Skin epidermis (tissue), 12 donors: Measurements from ENCODE around the gene ARG2.
A peak's percentile ranks its signal among the peaks of the same experiment; 100 is the strongest.

ENCODE experiments used
- H3K27ac ChIP-seq, 21 experiments: fragments of 200-600 bp; sonication (generic) in 11 of 21; one replicate each; pipeline ENCODE4 v1.5.0; 2020; ENCODE audit warnings: mild to moderate bottlenecking in 3 of 21, inconsistent platforms in 2 of 21, moderate library complexity in 2 of 21
- H3K4me3 ChIP-seq, 7 experiments: fragments of 200-600 bp; sonication (generic) in 2 of 7; one replicate each; pipeline ENCODE4 v1.5.0; 2020; ENCODE audit warnings: inconsistent platforms in 2 of 7, mild to moderate bottlenecking in 2 of 7, moderate library complexity in 1 of 7

The ARG2 gene

DNA sequence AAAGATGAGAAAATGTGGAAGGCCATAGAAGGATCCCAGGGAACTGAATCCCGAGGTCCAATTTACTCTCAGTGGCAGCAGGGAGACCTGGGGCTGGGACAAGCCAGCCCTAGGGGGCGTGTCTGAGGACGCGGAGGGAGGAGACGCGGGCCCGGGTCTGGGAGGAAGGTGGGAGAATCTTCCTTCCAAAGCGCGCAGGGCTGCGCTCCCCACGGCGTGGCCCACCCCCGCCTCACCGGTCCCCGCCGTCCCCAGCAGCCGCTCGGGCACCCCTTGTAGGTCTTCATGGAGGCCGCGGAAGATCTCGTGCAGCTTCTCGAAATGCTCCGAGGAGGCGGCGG is 54.4 kb downstream of the ARG2 start:
- H3K4me3 ChIP-seq: peak overlapping the region; percentile 72 to 100 (median 97)
- H3K27ac ChIP-seq: peak overlapping the region; percentile 76 to 100 (median 100)

DNA sequence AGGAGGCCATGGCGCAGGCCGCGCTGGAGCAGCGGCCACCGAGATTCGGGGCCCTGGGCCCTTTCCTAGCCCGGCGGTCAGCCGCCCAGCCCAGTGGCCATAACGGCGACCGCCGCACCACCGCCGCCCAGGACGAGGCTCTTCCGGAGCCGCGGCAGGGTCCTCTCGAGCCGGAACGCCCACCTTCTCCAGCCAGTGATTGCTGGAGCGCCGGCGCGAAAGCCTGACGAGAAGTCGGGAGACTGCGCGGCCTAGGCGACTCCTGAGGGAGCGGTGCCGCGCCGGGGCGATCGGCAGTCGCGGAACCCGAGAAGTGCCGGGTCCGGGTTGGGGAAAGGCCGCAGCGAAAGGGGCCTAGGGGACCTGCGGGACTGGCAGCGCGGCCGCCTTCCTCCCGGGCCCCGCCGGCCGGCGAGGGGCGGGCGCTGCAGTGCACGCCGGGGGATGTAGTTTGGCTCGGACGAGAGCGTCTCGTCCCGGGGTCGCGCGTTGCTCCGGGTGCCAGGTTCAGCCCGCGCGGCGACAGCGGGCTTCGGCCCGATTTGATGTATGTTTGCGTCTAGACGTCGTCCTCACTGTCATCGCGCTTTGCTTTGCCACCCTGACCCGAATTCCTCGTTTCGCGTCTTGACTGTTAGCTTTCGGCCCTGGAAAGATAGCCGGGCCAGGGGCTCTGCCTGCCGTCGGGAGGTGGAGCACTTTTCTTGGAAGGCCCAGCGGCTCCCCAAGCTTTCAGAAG is 54.9 kb downstream of the ARG2 start, which contains the start of gene VTI1B:
VTI1B (minus strand) TSS at position 153 of the 739 bp plus-strand sequence; CDS start at position 10, 143 bp downstream.
- H3K27ac ChIP-seq: peak within 1 kb of the TSS; percentile 76 to 100 (median 100)
- H3K4me3 ChIP-seq: peak within 1 kb of the TSS; percentile 72 to 100 (median 97)

- H3K4me3 ChIP-seq: peak overlapping the region; percentile 72 to 100 (median 97)
- H3K27ac ChIP-seq: peak overlapping the region in 20 of 21 experiments; percentile 97 to 100 (median 100)
Measured at GRCh38 chr14:67675219-67675582, 55.5 kb downstream of the ARG2 start.

DNA sequence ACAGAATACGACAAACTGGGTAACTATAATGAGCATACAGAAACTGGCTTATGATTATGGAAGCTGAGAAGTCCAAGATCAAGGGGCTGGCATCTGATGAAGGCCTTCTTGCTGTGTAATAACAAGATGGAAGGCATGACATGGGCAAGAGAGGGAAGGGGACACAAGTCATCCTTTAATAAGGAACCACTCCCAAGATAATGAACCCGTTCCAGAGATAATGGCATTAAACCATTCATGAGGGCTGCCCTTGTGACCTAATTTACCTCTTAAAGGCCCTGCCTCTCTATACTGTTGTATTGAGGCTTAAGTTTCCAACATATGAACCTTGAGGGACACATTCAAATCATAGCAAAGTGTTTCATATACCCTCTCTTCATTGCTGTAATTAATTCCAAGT is 59.3 kb downstream of the ARG2 start:
- Histone ChIP-seq H3K27ac (no peak overlapping the region), H3K4me3 (no peak overlapping the region)

- peak overlapping the region in 4 of 21 experiments; percentile 3 to 43 (median 30) for H3K27ac ChIP-seq
- H3K4me3 ChIP-seq: no peak overlapping the region
Measured at GRCh38 chr14:67680121-67680602, 60.4 kb downstream of the ARG2 start.

- Histone ChIP-seq H3K27ac (peak overlapping the region in 3 of 21 experiments; percentile 3 to 31 (median 25)), H3K4me3 (no peak overlapping the region)
Measured at GRCh38 chr14:67680941-67681340, 61.2 kb downstream of the ARG2 start.

GRCh38 chr14:67683842-67684241 is 64.1 kb downstream of the ARG2 start:
- H3K27ac ChIP-seq: no peak overlapping the region
- H3K4me3 ChIP-seq: no peak overlapping the region

- Histone ChIP-seq H3K4me3 (no peak overlapping the region), H3K27ac (no peak overlapping the region)
Measured at GRCh38 chr14:67690011-67690410, 70.3 kb downstream of the ARG2 start.

DNA sequence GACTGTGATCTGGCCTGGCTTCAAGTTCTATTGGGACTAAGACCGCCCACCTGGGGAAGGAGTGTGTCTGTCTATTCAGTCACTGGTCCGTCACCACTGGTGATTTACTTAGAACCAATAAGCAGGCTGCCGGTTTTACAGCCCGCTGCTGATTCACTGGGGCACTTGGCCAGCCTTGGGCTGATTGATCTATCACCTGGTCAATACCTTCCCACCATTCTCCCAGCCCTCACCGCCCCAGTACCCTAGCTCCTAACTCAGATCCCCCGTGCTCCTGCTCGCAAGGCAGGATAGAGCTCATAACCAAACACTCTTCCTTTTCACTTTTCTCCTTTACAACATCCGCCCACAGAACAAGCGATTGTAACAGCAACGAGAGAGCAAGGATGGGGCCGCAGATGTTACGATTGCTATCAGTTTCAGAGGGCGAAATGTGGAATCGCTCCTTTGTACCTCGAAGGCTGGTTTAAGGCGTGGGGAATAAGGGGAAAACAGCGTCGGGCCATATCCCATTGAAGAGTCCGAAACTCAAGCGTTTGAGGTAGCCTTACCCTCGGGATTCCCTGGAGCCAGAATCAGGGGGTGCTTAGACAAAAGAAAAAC is 75.2 kb downstream of the ARG2 start:
- Histone ChIP-seq H3K27ac (peak overlapping the region in 20 of 21 experiments; percentile 39 to 91 (median 82)), H3K4me3 (peak overlapping the region; percentile 57 to 96 (median 89))

DNA sequence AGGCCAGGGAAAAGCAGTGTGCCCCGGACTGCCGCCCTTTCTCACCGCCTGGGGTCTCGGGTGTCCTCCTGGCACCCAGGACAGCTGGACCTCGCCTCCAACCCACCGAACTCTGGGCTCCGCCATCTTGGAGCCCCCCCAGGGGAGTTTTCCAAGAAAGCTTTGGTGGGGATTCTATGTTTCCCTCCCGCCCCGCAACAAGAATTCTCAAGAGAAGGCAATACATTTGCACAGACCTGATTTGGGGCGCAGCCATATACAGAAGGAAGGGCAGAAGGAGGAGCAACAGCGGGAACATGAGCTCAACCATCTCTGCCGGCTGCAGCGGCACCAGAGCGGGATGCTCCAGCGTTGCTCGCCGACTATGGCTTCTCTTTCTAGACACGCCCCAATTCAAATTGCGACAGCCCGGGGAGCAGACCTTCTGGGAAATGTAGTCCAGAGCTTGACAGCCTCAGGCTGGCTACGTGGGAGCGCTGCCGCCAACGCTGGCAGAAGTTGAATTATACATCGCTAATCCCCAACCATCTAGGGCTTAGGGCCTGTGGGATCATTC is 75.8 kb downstream of the ARG2 start, which contains the start of gene RDH11:
RDH11 (minus strand) TSS at position 371 of the 556 bp plus-strand sequence; CDS start at position 310, 61 bp downstream.
- Histone ChIP-seq H3K27ac (peak within 1 kb of the TSS in 20 of 21 experiments; percentile 39 to 91 (median 82)), H3K4me3 (peak within 1 kb of the TSS; percentile 57 to 96 (median 89))

- H3K27ac ChIP-seq: no peak overlapping the region
- H3K4me3 ChIP-seq: no peak overlapping the region
Measured at GRCh38 chr14:67697006-67697405, 77.3 kb downstream of the ARG2 start.

- Histone ChIP-seq H3K27ac (no peak overlapping the region), H3K4me3 (no peak overlapping the region)
Measured at GRCh38 chr14:67698179-67698578, 78.5 kb downstream of the ARG2 start.
